ENCODE measurements around the gene EXOC4. TPM values are rescaled to one million over a fixed set of nuclear protein-coding genes. Genes with fewer than 3 reads are reported as not detected.

The EXOC4 gene
- total and polyA plus RNA-seq, 7 donors = 16.4 to 76.7 (median 50.7) TPM

DNA sequence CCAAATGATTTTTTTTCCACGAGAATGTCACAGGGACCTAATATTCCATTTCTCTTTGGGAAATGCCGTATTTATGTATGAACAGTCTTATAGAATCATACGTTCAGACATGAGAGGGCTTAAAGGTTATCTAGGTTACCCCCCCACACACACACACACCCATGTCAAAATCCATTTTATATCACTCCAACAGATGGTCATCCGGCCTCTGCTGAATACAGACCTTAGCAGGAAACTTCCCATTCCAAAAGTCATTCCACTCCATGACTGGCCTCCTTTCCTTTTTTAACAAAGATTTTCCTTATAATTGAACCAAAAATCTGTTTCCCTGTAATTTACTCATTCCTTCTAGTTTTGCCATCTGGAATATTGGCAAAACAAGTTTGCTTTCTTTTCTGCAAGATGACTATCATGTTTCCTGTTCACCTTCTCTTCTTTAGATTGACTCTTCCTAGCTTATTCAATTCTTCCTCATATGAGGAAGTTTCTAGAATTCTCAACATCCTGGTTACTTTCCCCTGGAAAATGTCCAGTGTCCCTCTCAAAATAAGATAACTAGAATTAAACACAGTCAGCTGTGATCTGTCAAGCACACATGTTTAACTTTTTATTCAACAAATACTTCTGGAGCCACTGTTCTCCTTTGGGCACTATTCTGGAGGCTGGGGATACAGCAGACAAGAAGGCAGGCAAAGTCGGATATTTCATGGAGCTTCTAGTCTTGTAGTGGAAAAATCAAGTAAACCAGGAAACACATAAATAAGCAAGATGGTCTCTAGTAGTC lies 597.8 kb downstream of the EXOC4 start:
- no peaks in the 10 kb centered on the region for H3K36me3 ChIP-seq
- TF ChIP-seq POLR2AphosphoS5 (IDR thresholded peaks at IDR 0.05) (no peak), EP300 (IDR thresholded peaks at IDR 0.05) (no peak), POLR2A (IDR thresholded peaks at IDR 0.05) (no peak)
- TF ChIP-seq, protein P1, sequence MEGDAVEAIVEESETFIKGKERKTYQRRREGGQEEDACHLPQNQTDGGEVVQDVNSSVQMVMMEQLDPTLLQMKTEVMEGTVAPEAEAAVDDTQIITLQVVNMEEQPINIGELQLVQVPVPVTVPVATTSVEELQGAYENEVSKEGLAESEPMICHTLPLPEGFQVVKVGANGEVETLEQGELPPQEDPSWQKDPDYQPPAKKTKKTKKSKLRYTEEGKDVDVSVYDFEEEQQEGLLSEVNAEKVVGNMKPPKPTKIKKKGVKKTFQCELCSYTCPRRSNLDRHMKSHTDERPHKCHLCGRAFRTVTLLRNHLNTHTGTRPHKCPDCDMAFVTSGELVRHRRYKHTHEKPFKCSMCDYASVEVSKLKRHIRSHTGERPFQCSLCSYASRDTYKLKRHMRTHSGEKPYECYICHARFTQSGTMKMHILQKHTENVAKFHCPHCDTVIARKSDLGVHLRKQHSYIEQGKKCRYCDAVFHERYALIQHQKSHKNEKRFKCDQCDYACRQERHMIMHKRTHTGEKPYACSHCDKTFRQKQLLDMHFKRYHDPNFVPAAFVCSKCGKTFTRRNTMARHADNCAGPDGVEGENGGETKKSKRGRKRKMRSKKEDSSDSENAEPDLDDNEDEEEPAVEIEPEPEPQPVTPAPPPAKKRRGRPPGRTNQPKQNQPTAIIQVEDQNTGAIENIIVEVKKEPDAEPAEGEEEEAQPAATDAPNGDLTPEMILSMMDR (IDR thresholded peaks at IDR 0.05) = no peak
- intact Hi-C loops (cut with DNase I) = no loop called here
- H3K27ac ChIP-seq = no peak overlapping the region
- no peaks in the 10 kb centered on the region for H3K9me3 ChIP-seq
- DNase-seq = no peak
- WGBS, 2 donors = 89 to 90% methylated on average over 5 of the region's 5 CpGs
- no peak overlapping the region for H3K4me3 ChIP-seq
- no peaks in the 10 kb centered on the region for H3K27me3 ChIP-seq
- no peaks in the 10 kb centered on the region for H3K4me1 ChIP-seq

DNA sequence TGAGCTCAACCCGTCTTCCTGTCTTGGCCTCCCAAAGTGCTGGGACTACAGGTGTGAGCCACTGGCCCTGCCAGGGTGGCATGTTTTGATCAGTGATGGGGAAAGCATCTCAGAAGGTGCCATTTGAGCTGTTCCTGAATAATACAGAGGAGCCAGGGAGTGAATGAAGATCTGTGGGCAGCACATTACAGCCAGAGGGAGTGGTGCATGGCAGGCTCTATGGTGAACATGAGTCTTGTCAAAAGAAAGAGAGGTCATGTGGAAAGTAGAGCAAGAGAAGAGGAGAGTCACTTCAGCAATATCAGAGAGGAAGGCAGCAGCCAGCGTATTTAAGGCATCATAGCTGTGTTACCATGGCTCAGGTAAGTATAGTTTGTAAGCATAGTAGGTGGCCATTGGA lies 598.5 kb downstream of the EXOC4 start:
- no peaks in the 10 kb centered on the region for H3K27me3 ChIP-seq
- no peak overlapping the region for H3K27ac ChIP-seq
- 94% methylated on average over 2 of the region's 2 CpGs for WGBS, 2 donors
- H3K4me3 ChIP-seq = no peak overlapping the region
- H3K4me1 ChIP-seq = no peaks in the 10 kb centered on the region
- intact Hi-C loops (cut with DNase I) = no loop called here
- TF ChIP-seq POLR2AphosphoS5 (IDR thresholded peaks at IDR 0.05) (no peak), POLR2A (IDR thresholded peaks at IDR 0.05) (no peak), EP300 (IDR thresholded peaks at IDR 0.05) (no peak)
- TF ChIP-seq, protein P1 (IDR thresholded peaks at IDR 0.05) = no peak
- DNase-seq = no peak
- no peaks in the 10 kb centered on the region for H3K36me3 ChIP-seq
- no peaks in the 10 kb centered on the region for H3K9me3 ChIP-seq

DNA sequence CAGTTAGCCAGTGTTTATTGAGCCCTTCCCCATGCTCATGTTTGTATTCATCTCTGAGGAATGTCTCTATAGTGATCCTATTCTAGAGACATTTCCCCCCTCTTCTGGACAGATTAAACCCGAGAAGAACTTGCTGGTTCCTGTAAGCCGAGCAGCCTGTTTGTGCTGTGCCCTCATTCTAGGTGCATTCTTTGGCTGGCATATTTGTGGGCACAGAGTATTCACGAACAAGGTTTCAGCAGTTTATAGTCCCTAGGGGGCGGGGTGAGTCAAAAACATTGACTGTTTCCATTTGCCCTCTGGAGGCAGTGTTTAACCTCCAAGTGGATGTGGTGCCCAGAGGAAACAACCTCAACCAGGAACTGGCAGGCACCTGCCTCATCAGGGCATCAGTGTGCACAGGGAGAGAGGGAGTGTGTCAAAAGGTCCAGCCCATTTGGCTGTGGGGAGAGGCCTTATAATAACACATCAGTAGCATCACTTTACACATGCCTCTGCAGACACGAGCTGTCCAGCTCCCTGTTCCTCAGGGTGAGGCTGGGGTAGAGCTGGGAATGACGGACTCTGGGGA lies 600.9 kb downstream of the EXOC4 start:
- DNase-seq = no peak
- Histone ChIP-seq H3K27me3 (no peaks in the 10 kb centered on the region), H3K27ac (no peak overlapping the region), H3K36me3 (no peaks in the 10 kb centered on the region), H3K4me3 (no peak overlapping the region), H3K4me1 (no peaks in the 10 kb centered on the region), H3K9me3 (no peaks in the 10 kb centered on the region)
- intact Hi-C loops (cut with DNase I) = no loop called here
- 37 to 67% methylated on average over 6 of the region's 6 CpGs for WGBS, 2 donors
- TF ChIP-seq POLR2AphosphoS5 (IDR thresholded peaks at IDR 0.05) = no peak
- no peak for TF ChIP-seq POLR2A (IDR thresholded peaks at IDR 0.05)
- no peak for TF ChIP-seq EP300 (IDR thresholded peaks at IDR 0.05)
- TF ChIP-seq, protein P1 (IDR thresholded peaks at IDR 0.05) = no peak

DNA sequence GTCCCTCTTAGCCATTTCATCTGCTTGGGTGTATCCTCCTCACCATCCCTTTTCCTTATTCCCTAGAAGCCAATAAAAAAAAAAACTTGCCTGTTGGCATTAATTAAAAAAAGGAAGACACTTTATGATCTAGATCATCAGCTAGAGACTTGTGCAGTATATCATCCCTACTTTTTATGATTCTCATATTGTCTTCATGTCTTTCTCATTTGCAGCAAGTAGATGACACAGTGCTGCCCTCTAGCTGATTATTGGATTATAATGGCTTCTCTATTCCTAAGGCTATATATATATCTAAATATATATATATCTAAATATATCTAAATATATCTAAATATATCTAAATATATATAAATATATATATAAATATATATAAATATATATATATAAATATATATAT lies 601.9 kb downstream of the EXOC4 start:
- Histone ChIP-seq H3K4me3 (no peak overlapping the region), H3K27me3 (no peaks in the 10 kb centered on the region), H3K9me3 (no peaks in the 10 kb centered on the region), H3K36me3 (no peaks in the 10 kb centered on the region), H3K27ac (no peak overlapping the region), H3K4me1 (no peaks in the 10 kb centered on the region)
- TF ChIP-seq POLR2AphosphoS5 (IDR thresholded peaks at IDR 0.05) (no peak), POLR2A (IDR thresholded peaks at IDR 0.05) (no peak), EP300 (IDR thresholded peaks at IDR 0.05) (no peak)
- TF ChIP-seq, protein P1 (IDR thresholded peaks at IDR 0.05) = no peak
- intact Hi-C loops (cut with DNase I) = no loop called here
- no peak for DNase-seq

All from sigmoid colon (tissue), 7 donors.